DND-41 (cell line): ENCODE measurements around the gene S100A8.

Source experiments
- CTCF ChIP-seq: IDR thresholded peaks from 2 replicates; pipeline ENCODE4 v1.5.1; 2012; ENCODE audit warnings: borderline replicate concordance, low read length, moderate library complexity, mild to moderate bottlenecking; ENCODE audit not compliant: poor library complexity, severe bottlenecking; ENCODE audit errors: extremely low read depth
- EZH2 ChIP-seq: IDR thresholded peaks from 3 replicates; pipeline ENCODE4 v1.6.1; 2012; ENCODE audit warnings: borderline replicate concordance, low read depth, mild to moderate bottlenecking, moderate library complexity, low read length, inconsistent platforms; ENCODE audit not compliant: severe bottlenecking

DNA sequence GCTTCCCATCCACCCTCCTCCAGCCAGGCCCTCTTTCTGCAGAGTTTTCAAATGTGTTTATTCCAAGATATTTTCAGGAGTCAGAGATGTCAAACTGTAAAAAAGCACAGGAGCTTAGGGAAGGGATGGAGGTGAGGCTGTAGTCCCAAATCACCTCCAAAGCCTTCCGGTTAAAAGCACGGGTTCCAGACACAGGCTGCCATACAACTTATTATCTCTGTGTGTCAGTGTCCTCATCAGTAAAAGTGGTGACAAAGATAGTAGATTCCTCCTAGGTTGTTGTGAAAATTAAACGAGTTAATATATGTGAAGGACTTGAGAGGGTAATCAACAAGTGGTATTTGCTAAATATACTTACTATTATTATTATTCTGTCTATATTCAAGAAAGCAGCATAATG is 40.6 kb upstream of the S100A8 start:
- TF ChIP-seq EZH2 = no peak
- no peak for TF ChIP-seq CTCF
